Epithelial cell of esophagus (primary cell): Measurements from ENCODE around the gene ZC3H12A.
A peak's percentile ranks its signal among the peaks of the same experiment; 100 is the strongest.
"Not testable (repeated sequence)": the region's sequence is repeated elsewhere in the genome, so short reads cannot be mapped to it uniquely, and the experiment has no call there.

ENCODE experiments used
- DNase-seq: peaks from one replicate; pipeline ENCODE4 v3.0.0; 2010; ENCODE audit warnings: low read depth
- H3K4me3 ChIP-seq: 2 replicates; pipeline ENCODE4 v1.5.1; 2011; ENCODE audit warnings: mild to moderate bottlenecking, low read length, control low read depth
- TF ChIP-seq, protein P1 (sequence below): IDR thresholded peaks from 2 replicates; pipeline ENCODE4 v1.5.1; 2011; ENCODE audit warnings: low read depth, mild to moderate bottlenecking, low read length, control low read depth, inconsistent platforms; ENCODE audit not compliant: insufficient read depth; ENCODE audit errors: missing control alignments

The ZC3H12A gene

DNA sequence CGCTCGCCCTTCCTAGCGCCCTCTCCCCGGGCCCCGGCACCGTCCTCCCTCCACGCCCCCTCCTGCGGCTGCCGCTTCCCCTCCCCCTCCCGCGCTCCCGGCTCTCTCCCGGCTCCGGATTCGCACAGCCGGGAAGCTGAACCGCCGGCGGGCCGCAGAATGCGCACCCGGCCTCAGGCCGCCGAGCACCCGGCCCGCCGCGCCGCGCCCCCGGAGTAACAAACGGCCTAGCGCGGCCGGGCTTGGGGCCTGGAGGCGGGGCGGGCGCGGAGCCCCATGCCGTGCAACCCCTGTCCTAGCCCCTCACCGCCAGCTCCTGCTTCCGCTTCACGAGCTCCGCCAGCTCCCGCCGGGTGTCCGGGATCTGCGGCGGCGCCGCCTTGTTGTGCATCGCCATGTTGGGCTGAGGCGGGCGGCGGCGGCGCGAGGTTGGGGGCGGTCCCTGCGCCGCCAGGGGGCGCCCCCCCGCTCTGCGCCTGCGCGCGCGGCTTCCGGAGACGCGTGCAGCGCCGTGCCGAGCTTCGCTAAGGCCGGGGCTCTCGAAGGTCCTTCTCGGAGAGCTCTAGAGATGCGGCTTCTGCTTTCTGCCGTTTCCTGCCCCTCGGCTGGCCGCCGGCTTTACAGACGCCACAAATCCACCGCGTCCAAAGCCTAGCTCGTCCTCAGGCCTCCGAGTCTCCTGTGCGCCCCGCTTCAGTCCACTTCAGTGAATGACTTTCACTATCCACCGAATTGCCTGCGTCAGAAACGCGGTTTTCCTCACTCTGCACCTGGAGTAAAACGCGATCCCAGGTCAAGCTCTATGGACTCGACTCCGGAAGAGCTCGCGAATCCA is 40.2 kb downstream of the ZC3H12A start, which contains the start of gene MEAF6:
MEAF6 (minus strand) TSS at position 417 of the 835 bp plus-strand sequence; CDS start at position 397, 20 bp downstream.
- TF ChIP-seq, protein P1, sequence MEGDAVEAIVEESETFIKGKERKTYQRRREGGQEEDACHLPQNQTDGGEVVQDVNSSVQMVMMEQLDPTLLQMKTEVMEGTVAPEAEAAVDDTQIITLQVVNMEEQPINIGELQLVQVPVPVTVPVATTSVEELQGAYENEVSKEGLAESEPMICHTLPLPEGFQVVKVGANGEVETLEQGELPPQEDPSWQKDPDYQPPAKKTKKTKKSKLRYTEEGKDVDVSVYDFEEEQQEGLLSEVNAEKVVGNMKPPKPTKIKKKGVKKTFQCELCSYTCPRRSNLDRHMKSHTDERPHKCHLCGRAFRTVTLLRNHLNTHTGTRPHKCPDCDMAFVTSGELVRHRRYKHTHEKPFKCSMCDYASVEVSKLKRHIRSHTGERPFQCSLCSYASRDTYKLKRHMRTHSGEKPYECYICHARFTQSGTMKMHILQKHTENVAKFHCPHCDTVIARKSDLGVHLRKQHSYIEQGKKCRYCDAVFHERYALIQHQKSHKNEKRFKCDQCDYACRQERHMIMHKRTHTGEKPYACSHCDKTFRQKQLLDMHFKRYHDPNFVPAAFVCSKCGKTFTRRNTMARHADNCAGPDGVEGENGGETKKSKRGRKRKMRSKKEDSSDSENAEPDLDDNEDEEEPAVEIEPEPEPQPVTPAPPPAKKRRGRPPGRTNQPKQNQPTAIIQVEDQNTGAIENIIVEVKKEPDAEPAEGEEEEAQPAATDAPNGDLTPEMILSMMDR = no peak
- H3K4me3 ChIP-seq = peak within 1 kb of the TSS; percentile 77
- DNase-seq = peak; percentile 77

- TF ChIP-seq, protein P1 = no peak
- DNase-seq = no peak
- H3K4me3 ChIP-seq = peak overlapping the region; percentile 77
Measured at GRCh38 chr1:37515185-37516034, 41.0 kb downstream of the ZC3H12A start.

GRCh38 chr1:37517569-37517968 is 43.2 kb downstream of the ZC3H12A start:
- no peak for DNase-seq
- H3K4me3 ChIP-seq = no peak overlapping the region
- TF ChIP-seq, protein P1 = no peak

DNA sequence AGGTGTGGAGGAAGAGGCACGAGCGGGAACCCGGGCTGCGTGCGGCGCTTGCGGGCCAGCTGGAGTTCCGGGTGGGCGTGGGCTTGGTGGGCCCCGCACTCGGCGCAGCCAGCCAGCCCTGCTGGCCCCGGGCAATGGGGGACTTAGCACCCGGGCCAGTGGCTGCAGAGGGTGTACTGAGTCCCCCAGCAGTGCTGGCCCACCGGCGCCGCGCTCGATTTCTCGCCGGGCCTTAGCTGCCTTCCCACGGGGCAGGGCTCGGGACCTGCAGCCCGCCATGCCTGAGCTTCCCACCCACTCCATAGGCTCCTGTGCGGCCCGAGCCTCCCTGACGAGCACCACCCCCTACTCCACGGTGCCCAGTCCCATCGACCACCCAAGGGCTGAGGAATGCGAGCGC is 43.9 kb downstream of the ZC3H12A start:
- not testable (repeated sequence) for H3K4me3 ChIP-seq, DNase-seq

DNA sequence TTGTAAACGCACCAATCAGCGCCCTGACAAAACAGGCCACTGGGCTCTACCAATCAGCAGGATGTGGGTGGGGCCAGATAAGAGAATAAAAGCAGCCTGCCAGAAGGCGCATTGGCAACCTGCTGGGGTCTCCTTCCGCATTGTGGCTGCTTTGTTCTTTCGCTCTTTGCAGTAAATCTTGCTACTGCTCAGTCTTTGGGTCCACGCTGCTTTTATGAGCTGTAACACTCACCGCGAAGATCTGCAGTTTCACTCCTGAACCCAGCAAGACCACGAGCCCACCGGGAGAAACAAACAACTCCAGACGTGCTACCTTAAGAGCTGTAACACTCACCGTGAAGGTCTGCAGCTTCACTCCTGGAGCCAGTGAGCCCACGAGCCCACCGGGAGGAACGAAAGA is 44.5 kb downstream of the ZC3H12A start:
- not testable (repeated sequence) for DNase-seq, H3K4me3 ChIP-seq

GRCh38 chr1:37519613-37520012 is 45.2 kb downstream of the ZC3H12A start:
- no peak for DNase-seq
- H3K4me3 ChIP-seq = no peak overlapping the region
- TF ChIP-seq, protein P1 = no peak

DNA sequence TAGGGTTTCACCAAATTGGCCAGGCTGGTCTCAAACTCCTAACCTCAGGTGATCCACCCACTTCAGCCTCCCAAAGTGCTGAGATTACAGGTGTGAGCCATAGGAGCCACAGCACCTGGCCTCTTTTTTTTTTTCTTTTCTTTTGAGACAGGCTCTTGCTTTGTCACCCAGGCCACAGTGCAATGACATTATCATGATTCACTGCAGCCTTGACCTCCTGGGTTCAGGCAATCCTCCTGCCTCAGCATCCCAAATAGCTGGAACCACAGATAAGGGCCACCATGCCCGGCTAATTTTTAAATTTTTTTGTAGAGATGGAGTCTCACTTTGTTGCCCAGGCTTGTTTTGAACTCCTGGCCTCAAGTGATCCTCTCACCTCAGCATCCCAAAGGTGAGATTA is 55.5 kb downstream of the ZC3H12A start:
- not testable (repeated sequence) for DNase-seq, H3K4me3 ChIP-seq

- H3K4me3 ChIP-seq, DNase-seq: not testable (repeated sequence)
Measured at GRCh38 chr1:37532418-37533156, 58.2 kb downstream of the ZC3H12A start.
